Stomach (tissue), 4 donors: Measurements from ENCODE around the gene BCAS3.

Experiments used
- CTCF ChIP-seq, 7 experiments: fragments of 450-650 bp in 4 of 7; fragments of 200-600 bp in 3 of 7; sonication (generic) in 3 of 7; IDR thresholded peaks; one replicate each; pipeline ENCODE4 v1.5.1; 2016 to 2019; ENCODE audit warnings: antibody characterized with exemption in 7 of 7, control low read depth in 2 of 7, mild to moderate bottlenecking in 1 of 7
- EP300 ChIP-seq: sonication (generic); formaldehyde crosslinking; IDR thresholded peaks from one replicate; pipeline ENCODE4 v1.6.1; 2017; ENCODE audit warnings: antibody characterized with exemption
- POLR2A ChIP-seq, 4 donors: fragments of 450-650 bp; IDR thresholded peaks; one replicate each; pipeline ENCODE4 v1.6.1; 2016; ENCODE audit warnings: antibody characterized with exemption in 4 of 4, control low read depth in 2 of 4, mild to moderate bottlenecking in 1 of 4, moderate library complexity in 1 of 4
- POLR2AphosphoS5 ChIP-seq, 3 donors: sonication (generic); formaldehyde crosslinking; IDR thresholded peaks; one replicate each; pipeline ENCODE4 v1.6.1; 2016; ENCODE audit warnings: antibody characterized with exemption in 3 of 3

DNA sequence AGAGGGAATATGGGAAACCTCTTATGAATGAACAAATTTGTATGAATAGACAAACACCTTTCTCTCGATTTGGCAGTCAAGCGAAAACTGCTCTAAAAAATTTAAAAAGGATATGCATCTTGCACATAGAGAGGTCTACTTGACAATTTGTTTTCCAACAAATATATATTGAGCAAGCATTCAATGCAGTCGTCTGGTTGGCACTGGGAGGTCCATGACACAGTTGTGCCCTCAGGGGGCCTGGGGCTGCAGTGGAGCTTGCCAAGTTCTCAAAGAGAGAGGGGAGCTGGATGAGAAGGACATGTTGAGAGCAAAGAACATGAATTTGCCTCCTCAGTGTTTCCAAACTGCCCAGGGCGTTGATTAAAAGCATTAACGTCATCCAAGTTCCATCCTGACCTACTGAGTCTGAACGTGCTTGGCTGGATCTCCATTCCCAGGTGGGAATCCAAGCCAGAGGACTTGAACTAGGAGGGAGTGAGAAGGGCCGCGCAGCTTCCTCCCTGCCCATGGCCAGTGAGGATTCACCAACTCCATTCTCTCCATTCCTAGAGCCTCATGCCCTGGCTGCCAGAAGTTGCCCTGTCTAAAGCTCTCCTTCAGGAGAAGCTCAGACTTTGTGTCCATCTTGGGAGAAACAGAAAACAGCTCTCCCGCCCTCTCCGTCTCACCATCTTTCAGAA lies 746.5 kb downstream of the BCAS3 start:
- TF ChIP-seq CTCF (IDR thresholded peaks at IDR 0.05) (no peak), POLR2AphosphoS5 (IDR thresholded peaks at IDR 0.05) (no peak), EP300 (no peak), POLR2A (IDR thresholded peaks at IDR 0.05) (no peak)
